Measurements from ENCODE around the gene EN1.

- peak; percentile 70 for TF ChIP-seq EZH2 (IDR thresholded peaks at IDR 0.05; ENCODE audit: borderline replicate concordance, low read depth, low read length, severe bottlenecking)
- TF ChIP-seq GATA2 (IDR thresholded peaks at IDR 0.05; ENCODE audit: insufficient read depth, insufficient read length, low read depth, low read length), result no peak
- TF ChIP-seq CTCF (IDR thresholded peaks at IDR 0.05; ENCODE audit: extremely low read depth in 1 of 2, insufficient read depth in 1 of 2, low read depth in 1 of 2, low read length in 2 of 2), result no peak
- TF ChIP-seq POLR2A (IDR thresholded peaks at IDR 0.05; ENCODE audit: low read depth, low read length), result no peak
- TF ChIP-seq, protein P1, sequence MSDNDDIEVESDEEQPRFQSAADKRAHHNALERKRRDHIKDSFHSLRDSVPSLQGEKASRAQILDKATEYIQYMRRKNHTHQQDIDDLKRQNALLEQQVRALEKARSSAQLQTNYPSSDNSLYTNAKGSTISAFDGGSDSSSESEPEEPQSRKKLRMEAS (IDR thresholded peaks at IDR 0.05; ENCODE audit: insufficient read depth, insufficient read length), result no peak
Measured at GRCh38 chr2:118853651-118854291, 6.3 kb upstream of the EN1 start.

All from endothelial cell of umbilical vein (primary cell).